Measurements from ENCODE around the gene IYD. TPM values are rescaled to one million over a fixed set of nuclear protein-coding genes. Genes with fewer than 3 reads are reported as not detected.

Gene IYD
- polyA plus RNA-seq, 1 donor (not counting 4 experiments of a cell fraction or from before 2014, with no cell fraction given) = not detected

DNA sequence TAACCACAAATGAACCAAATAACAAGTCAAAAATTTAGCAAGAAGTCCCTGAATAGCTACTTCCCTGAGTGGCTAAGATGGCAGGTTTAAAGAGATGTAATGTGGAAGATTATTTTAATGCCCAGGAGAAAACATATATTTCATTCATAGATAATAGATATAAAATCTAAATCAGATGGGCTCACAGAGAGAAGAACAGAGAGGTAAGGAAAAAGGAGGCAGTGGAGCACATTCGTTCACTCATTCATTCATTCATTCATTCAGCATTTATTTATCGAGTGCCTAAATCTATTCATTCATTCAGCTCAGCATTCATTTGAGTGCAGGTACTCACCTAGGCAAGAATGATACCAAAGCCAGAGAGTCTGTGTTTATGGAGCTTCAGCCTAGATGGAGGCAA, 32.1 kb upstream of the IYD start:
- no peaks in the 10 kb centered on the region for H3K36me3 ChIP-seq (ENCODE audit: control insufficient read depth in 2 of 2, extremely low read depth in 1 of 2, insufficient read depth in 2 of 2, low read length in 2 of 2)
- no peaks in the 10 kb centered on the region for H3K9me3 ChIP-seq (ENCODE audit: control insufficient read depth, low read depth, low read length)
- no peaks in the 10 kb centered on the region for H3K9me1 ChIP-seq (ENCODE audit: control insufficient read depth, extremely low read depth, insufficient read depth, low read length)
- no peaks in the 10 kb centered on the region for H3K27me3 ChIP-seq (ENCODE audit: control insufficient read depth, extremely low read depth, insufficient read depth, low read length)
- DNase-seq (ENCODE audit: low read depth, low spot score) = no peak
- no peak for TF ChIP-seq EZH2 (IDR thresholded peaks at IDR 0.05; ENCODE audit: low read length)
- TF ChIP-seq, protein P1, sequence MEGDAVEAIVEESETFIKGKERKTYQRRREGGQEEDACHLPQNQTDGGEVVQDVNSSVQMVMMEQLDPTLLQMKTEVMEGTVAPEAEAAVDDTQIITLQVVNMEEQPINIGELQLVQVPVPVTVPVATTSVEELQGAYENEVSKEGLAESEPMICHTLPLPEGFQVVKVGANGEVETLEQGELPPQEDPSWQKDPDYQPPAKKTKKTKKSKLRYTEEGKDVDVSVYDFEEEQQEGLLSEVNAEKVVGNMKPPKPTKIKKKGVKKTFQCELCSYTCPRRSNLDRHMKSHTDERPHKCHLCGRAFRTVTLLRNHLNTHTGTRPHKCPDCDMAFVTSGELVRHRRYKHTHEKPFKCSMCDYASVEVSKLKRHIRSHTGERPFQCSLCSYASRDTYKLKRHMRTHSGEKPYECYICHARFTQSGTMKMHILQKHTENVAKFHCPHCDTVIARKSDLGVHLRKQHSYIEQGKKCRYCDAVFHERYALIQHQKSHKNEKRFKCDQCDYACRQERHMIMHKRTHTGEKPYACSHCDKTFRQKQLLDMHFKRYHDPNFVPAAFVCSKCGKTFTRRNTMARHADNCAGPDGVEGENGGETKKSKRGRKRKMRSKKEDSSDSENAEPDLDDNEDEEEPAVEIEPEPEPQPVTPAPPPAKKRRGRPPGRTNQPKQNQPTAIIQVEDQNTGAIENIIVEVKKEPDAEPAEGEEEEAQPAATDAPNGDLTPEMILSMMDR (optimal IDR thresholded peaks at IDR 0.05 in 1 of 3, IDR thresholded peaks at IDR 0.05 in 1 of 3, conservative IDR thresholded peaks at IDR 0.05 in 1 of 3; ENCODE audit: extremely low read depth in 1 of 3, insufficient read depth in 2 of 3, low read length in 3 of 3) = no peak
- peak overlapping the region; percentile 35 for H3K4me2 ChIP-seq (ENCODE audit: control insufficient read depth, extremely low read depth, insufficient read depth, low read depth, low read length)
- H3K27ac ChIP-seq (ENCODE audit: control insufficient read depth, insufficient read depth, low read length) = peak overlapping the region; percentile 38
- dilution Hi-C loops (cut with MboI; ENCODE audit: extremely low pct_ligation_motif_present, low sequenced_read_pairs) = no loop called here
- H3K9ac ChIP-seq (ENCODE audit: control insufficient read depth, extremely low read depth, insufficient read depth, low read length) = no peak overlapping the region
- peaks cover 21% of the 10 kb centered on the region for H3K4me1 ChIP-seq (ENCODE audit: control insufficient read depth, extremely low read depth, insufficient read depth, low read length)
- FAIRE-seq = no peak
- H3K4me3 ChIP-seq (ENCODE audit: control insufficient read depth in 2 of 3, extremely low read depth in 1 of 3, insufficient read depth in 2 of 3, low read depth in 1 of 3, low read length in 3 of 3) = no peak overlapping the region
- no peaks in the 10 kb centered on the region for H3K79me2 ChIP-seq (ENCODE audit: control insufficient read depth, insufficient read depth, low read length)
- no peak overlapping the region for H2AFZ ChIP-seq (ENCODE audit: control insufficient read depth, low read length)
- no peaks in the 10 kb centered on the region for H4K20me1 ChIP-seq (ENCODE audit: control insufficient read depth, extremely low read depth, insufficient read depth, low read length)

DNA sequence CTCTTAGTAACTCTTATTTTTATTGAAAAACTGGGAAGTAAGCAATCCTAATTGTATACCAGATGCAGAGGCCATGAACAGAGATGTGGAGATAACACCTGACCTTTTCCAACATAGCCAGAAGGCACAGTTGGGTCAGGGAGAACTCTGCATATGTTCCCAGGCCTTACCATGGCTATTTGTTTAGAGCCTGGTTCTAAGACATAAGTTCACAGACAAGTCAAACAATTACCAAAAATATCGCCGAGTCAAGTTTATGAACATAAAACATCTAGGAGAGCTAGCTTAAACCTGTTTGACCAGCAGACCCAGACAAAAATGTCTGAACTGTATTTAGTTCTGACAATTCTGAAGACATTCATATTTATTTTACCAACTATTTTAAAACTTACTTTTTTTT, 26.7 kb upstream of the IYD start:
- H3K36me3 ChIP-seq (ENCODE audit: control insufficient read depth in 2 of 2, extremely low read depth in 1 of 2, insufficient read depth in 2 of 2, low read length in 2 of 2) = no peaks in the 10 kb centered on the region
- FAIRE-seq = no peak
- no peak overlapping the region for H3K4me2 ChIP-seq (ENCODE audit: control insufficient read depth, extremely low read depth, insufficient read depth, low read depth, low read length)
- H3K9me3 ChIP-seq (ENCODE audit: control insufficient read depth, low read depth, low read length) = no peaks in the 10 kb centered on the region
- peaks cover 12% of the 10 kb centered on the region for H3K4me1 ChIP-seq (ENCODE audit: control insufficient read depth, extremely low read depth, insufficient read depth, low read length)
- H3K9me1 ChIP-seq (ENCODE audit: control insufficient read depth, extremely low read depth, insufficient read depth, low read length) = peaks cover 2% of the 10 kb centered on the region
- no peak overlapping the region for H3K4me3 ChIP-seq (ENCODE audit: control insufficient read depth in 2 of 3, extremely low read depth in 1 of 3, insufficient read depth in 2 of 3, low read depth in 1 of 3, low read length in 3 of 3)
- dilution Hi-C loops (cut with MboI; ENCODE audit: extremely low pct_ligation_motif_present, low sequenced_read_pairs) = no loop called here
- no peak overlapping the region for H3K27ac ChIP-seq (ENCODE audit: control insufficient read depth, insufficient read depth, low read length)
- no peak for DNase-seq (ENCODE audit: low read depth, low spot score)
- H3K79me2 ChIP-seq (ENCODE audit: control insufficient read depth, insufficient read depth, low read length) = no peaks in the 10 kb centered on the region
- H4K20me1 ChIP-seq (ENCODE audit: control insufficient read depth, extremely low read depth, insufficient read depth, low read length) = no peaks in the 10 kb centered on the region
- H2AFZ ChIP-seq (ENCODE audit: control insufficient read depth, low read length) = no peak overlapping the region
- TF ChIP-seq, protein P1 (optimal IDR thresholded peaks at IDR 0.05 in 1 of 3, IDR thresholded peaks at IDR 0.05 in 1 of 3, conservative IDR thresholded peaks at IDR 0.05 in 1 of 3; ENCODE audit: extremely low read depth in 1 of 3, insufficient read depth in 2 of 3, low read length in 3 of 3) = no peak
- TF ChIP-seq EZH2 (IDR thresholded peaks at IDR 0.05; ENCODE audit: low read length) = no peak
- no peak overlapping the region for H3K9ac ChIP-seq (ENCODE audit: control insufficient read depth, extremely low read depth, insufficient read depth, low read length)
- H3K27me3 ChIP-seq (ENCODE audit: control insufficient read depth, extremely low read depth, insufficient read depth, low read length) = no peaks in the 10 kb centered on the region
